OCI-LY3 (cell line): Measurements from ENCODE around the gene JAZF1.

Experiments used
- EZH2phosphoT487 ChIP-seq: fragments of 200-600 bp; shearing (Covaris generic); IDR thresholded peaks from 2 replicates; pipeline ENCODE4 v1.6.1; 2018; ENCODE audit warnings: antibody characterized with exemption, mixed run types, low read depth
- TF ChIP-seq, protein P1 (sequence below): fragments of 200-600, 300-600 bp; sonication (generic); IDR thresholded peaks from 2 replicates; pipeline ENCODE4 v1.5.1; 2014; ENCODE audit warnings: antibody characterized with exemption, low read length, low read depth

- TF ChIP-seq, protein P1, sequence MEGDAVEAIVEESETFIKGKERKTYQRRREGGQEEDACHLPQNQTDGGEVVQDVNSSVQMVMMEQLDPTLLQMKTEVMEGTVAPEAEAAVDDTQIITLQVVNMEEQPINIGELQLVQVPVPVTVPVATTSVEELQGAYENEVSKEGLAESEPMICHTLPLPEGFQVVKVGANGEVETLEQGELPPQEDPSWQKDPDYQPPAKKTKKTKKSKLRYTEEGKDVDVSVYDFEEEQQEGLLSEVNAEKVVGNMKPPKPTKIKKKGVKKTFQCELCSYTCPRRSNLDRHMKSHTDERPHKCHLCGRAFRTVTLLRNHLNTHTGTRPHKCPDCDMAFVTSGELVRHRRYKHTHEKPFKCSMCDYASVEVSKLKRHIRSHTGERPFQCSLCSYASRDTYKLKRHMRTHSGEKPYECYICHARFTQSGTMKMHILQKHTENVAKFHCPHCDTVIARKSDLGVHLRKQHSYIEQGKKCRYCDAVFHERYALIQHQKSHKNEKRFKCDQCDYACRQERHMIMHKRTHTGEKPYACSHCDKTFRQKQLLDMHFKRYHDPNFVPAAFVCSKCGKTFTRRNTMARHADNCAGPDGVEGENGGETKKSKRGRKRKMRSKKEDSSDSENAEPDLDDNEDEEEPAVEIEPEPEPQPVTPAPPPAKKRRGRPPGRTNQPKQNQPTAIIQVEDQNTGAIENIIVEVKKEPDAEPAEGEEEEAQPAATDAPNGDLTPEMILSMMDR, result no peak
- no peak for TF ChIP-seq EZH2phosphoT487
These were observed 318.8 kb downstream of the JAZF1 start for GRCh38 chr7:27861747-27862146.
